Smooth muscle cell (in vitro differentiated cells): ENCODE results near the gene RTTN. TPM values are rescaled to one million over a fixed set of nuclear protein-coding genes. Genes with fewer than 3 reads are reported as not detected.

Source experiments
- DNase-seq: peaks from one replicate; lab custom pipeline; 2025; ENCODE audit not compliant: unreplicated experiment; lab: John Stamatoyannopoulos, UW
- H2AFZ ChIP-seq: fragments of 200-600 bp; sonication (generic); 2 replicates; pipeline ENCODE4 v1.6.0; 2016; ENCODE audit warnings: antibody characterized with exemption, low read depth, mild to moderate bottlenecking
- H3F3A ChIP-seq: fragments of 200-600 bp; sonication (generic); 2 replicates; pipeline ENCODE4 v1.6.0; 2017; ENCODE audit warnings: antibody characterized with exemption, low read depth
- H3K27ac ChIP-seq: fragments of 200-600 bp; sonication (generic); 2 replicates; pipeline ENCODE4 v1.5.1; 2016; ENCODE audit warnings: low read depth, mild to moderate bottlenecking
- H3K27me3 ChIP-seq: fragments of 200-600 bp; sonication (generic); 2 replicates; pipeline ENCODE4 v1.6.1; 2016; ENCODE audit warnings: low read depth, mild to moderate bottlenecking
- H3K36me3 ChIP-seq: fragments of 200-600 bp; sonication (generic); 2 replicates; pipeline ENCODE4 v1.5.1; 2016; ENCODE audit warnings: low read depth
- H3K4me1 ChIP-seq: fragments of 200-600 bp; sonication (generic); 2 replicates; pipeline ENCODE4 v1.5.1; 2016; ENCODE audit warnings: low read depth
- H3K4me2 ChIP-seq: fragments of 200-600 bp; sonication (generic); 2 replicates; pipeline ENCODE4 v1.6.0; 2016; ENCODE audit warnings: mild to moderate bottlenecking
- H3K4me3 ChIP-seq: fragments of 200-600 bp; sonication (generic); 2 replicates; pipeline ENCODE4 v1.5.1; 2016; ENCODE audit warnings: mild to moderate bottlenecking
- H3K79me2 ChIP-seq: fragments of 200-600 bp; sonication (generic); 2 replicates; pipeline ENCODE4 v1.6.0; 2016; ENCODE audit warnings: low read depth, mild to moderate bottlenecking
- H3K9ac ChIP-seq: fragments of 200-600 bp; sonication (generic); 2 replicates; pipeline ENCODE4 v1.6.0; 2016; ENCODE audit warnings: low read depth
- H3K9me3 ChIP-seq: fragments of 200-600 bp; sonication (generic); replicated peaks from 2 replicates; pipeline ENCODE4 v1.5.1; 2016; ENCODE audit warnings: low read depth
- H4K20me1 ChIP-seq: fragments of 200-600 bp; sonication (generic); 2 replicates; pipeline ENCODE4 v1.6.0; 2016; ENCODE audit warnings: low read depth
- CTCF ChIP-seq: fragments of 200-600 bp; sonication (generic); IDR thresholded peaks from 2 replicates; pipeline ENCODE4 v1.5.1; 2017; ENCODE audit warnings: borderline replicate concordance, mild to moderate bottlenecking, antibody characterized with exemption; ENCODE audit not compliant: insufficient read depth, poor library complexity, severe bottlenecking
- WGBS: methylation state at CpG from one replicate; pipeline ENCODE4 v1.1.7; 2016; ENCODE audit warnings: low lambda C conversion rate; 5-methylcytosine and 5-hydroxymethylcytosine counted together
- polyA plus RNA-seq: library from polyadenylated mRNA; unstranded; fragments of >200 nt; fragmentation: Nextera tagmentation; extraction: Ambion mirVana; gene quantifications from 2 replicates; pipeline ENCODE4 v1.2.1, GENCODE V29; 2016
- total RNA-seq: library from RNA; depleted of rRNA; stranded (reverse); fragments of >200 nt; gene quantifications from 2 replicates; pipeline ENCODE4 v1.2.3, GENCODE V29; 2014

Gene RTTN
- total and polyA plus RNA-seq, 2 experiments from 2014 or later: 3.6 to 17.3 TPM

- Histone ChIP-seq H3K4me3 (no peak overlapping the region), H2AFZ (no peak overlapping the region), H3K27me3 (no peaks in the 10 kb centered on the region), H3K36me3 (peaks cover 6% of the 10 kb centered on the region), H3K4me1 (no peaks in the 10 kb centered on the region), H3K4me2 (no peak overlapping the region), H3K9ac (no peak overlapping the region), H3F3A (no peaks in the 10 kb centered on the region), H3K27ac (no peak overlapping the region), H4K20me1 (no peaks in the 10 kb centered on the region), H3K79me2 (no peaks in the 10 kb centered on the region), H3K9me3 (no peaks in the 10 kb centered on the region)
- 47% methylated on average over 2 of the region's 2 CpGs for WGBS
- no peak for TF ChIP-seq CTCF
- no peak for DNase-seq
Measured at GRCh38 chr18:70228536-70228935, 23.0 kb upstream of the RTTN start.

GRCh38 chr18:70227438-70227837 lies 22.0 kb upstream of the RTTN start:
- Histone ChIP-seq H3K4me3 (no peak overlapping the region), H3K4me1 (no peaks in the 10 kb centered on the region), H3K27ac (no peak overlapping the region), H3K79me2 (no peaks in the 10 kb centered on the region), H3K4me2 (no peak overlapping the region), H3K9ac (no peak overlapping the region), H3F3A (no peaks in the 10 kb centered on the region), H4K20me1 (no peaks in the 10 kb centered on the region), H3K27me3 (peaks cover 4% of the 10 kb centered on the region), H3K9me3 (no peaks in the 10 kb centered on the region), H2AFZ (no peak overlapping the region), H3K36me3 (peaks cover 6% of the 10 kb centered on the region)
- no peak for DNase-seq
- TF ChIP-seq CTCF: no peak
- 75% methylated on average over 3 of the region's 3 CpGs for WGBS

- no peak overlapping the region for H3K27ac ChIP-seq
- H3K36me3 ChIP-seq: no peaks in the 10 kb centered on the region
- no peak for DNase-seq
- TF ChIP-seq CTCF: no peak
- no peak overlapping the region for H2AFZ ChIP-seq
- H3K27me3 ChIP-seq: peaks cover 21% of the 10 kb centered on the region
- H4K20me1 ChIP-seq: no peaks in the 10 kb centered on the region
- no peaks in the 10 kb centered on the region for H3F3A ChIP-seq
- H3K79me2 ChIP-seq: no peaks in the 10 kb centered on the region
- H3K9ac ChIP-seq: no peak overlapping the region
- WGBS: 91% methylated on average over 6 of the region's 6 CpGs
- H3K4me2 ChIP-seq: no peak overlapping the region
- no peak overlapping the region for H3K4me3 ChIP-seq
- no peaks in the 10 kb centered on the region for H3K9me3 ChIP-seq
- peaks cover 7% of the 10 kb centered on the region for H3K4me1 ChIP-seq
Measured at GRCh38 chr18:70221915-70222278, 16.4 kb upstream of the RTTN start.

- Histone ChIP-seq H3K9me3 (no peaks in the 10 kb centered on the region), H3K79me2 (no peaks in the 10 kb centered on the region), H3K9ac (no peak overlapping the region), H3K4me3 (no peak overlapping the region), H3K36me3 (no peaks in the 10 kb centered on the region), H3K27me3 (peaks cover 21% of the 10 kb centered on the region), H2AFZ (peak overlapping the region; percentile 18), H3K4me1 (peaks cover 7% of the 10 kb centered on the region), H3F3A (no peaks in the 10 kb centered on the region), H4K20me1 (no peaks in the 10 kb centered on the region), H3K27ac (no peak overlapping the region), H3K4me2 (no peak overlapping the region)
- no peak for DNase-seq
- 35% methylated on average over 12 of the region's 12 CpGs for WGBS
- no peak for TF ChIP-seq CTCF
Measured at GRCh38 chr18:70221156-70221914, 15.8 kb upstream of the RTTN start.
